ENCODE results near the gene OMG.
A peak's percentile ranks its signal among the peaks of the same experiment; 100 is the strongest.

The OMG gene

GRCh38 chr17:31327534-31328159 is 30.6 kb upstream of the OMG start:
- H3K27ac ChIP-seq, result no peak overlapping the region
- no peaks in the 10 kb centered on the region for H3K36me3 ChIP-seq (ENCODE audit: control insufficient read depth, insufficient read depth, low read length)
- no peaks in the 10 kb centered on the region for H3K9me3 ChIP-seq (ENCODE audit: control insufficient read depth, low read length)
- no peak overlapping the region for H3K4me2 ChIP-seq (ENCODE audit: low read length)
- H3K4me1 ChIP-seq, result no peaks in the 10 kb centered on the region
- no peak overlapping the region for H3K9ac ChIP-seq
- TF ChIP-seq CTCF (IDR thresholded peaks at IDR 0.05), result no peak
- H2AFZ ChIP-seq, result no peak overlapping the region
- H3K79me2 ChIP-seq, result no peaks in the 10 kb centered on the region
- H3K4me3 ChIP-seq (ENCODE audit: low read depth, low read length), result no peak overlapping the region
- H3K27me3 ChIP-seq (ENCODE audit: control insufficient read depth, insufficient read depth, low read length), result no peaks in the 10 kb centered on the region

GRCh38 chr17:31323551-31323950 is 26.5 kb upstream of the OMG start:
- Histone ChIP-seq H3K9me3 (ENCODE audit: control insufficient read depth, low read length) (no peaks in the 10 kb centered on the region), H3K79me2 (no peaks in the 10 kb centered on the region), H2AFZ (no peak overlapping the region), H3K36me3 (ENCODE audit: control insufficient read depth, insufficient read depth, low read length) (no peaks in the 10 kb centered on the region), H3K9ac (no peak overlapping the region), H3K27ac (no peak overlapping the region), H3K4me1 (no peaks in the 10 kb centered on the region), H3K4me3 (ENCODE audit: low read depth, low read length) (no peak overlapping the region), H3K4me2 (ENCODE audit: low read length) (no peak overlapping the region), H3K27me3 (ENCODE audit: control insufficient read depth, insufficient read depth, low read length) (no peaks in the 10 kb centered on the region)
- no peak for TF ChIP-seq CTCF (IDR thresholded peaks at IDR 0.05)

- Histone ChIP-seq H3K9me3 (ENCODE audit: control insufficient read depth, low read length) (no peaks in the 10 kb centered on the region), H3K27ac (no peak overlapping the region), H3K9ac (no peak overlapping the region), H3K4me3 (ENCODE audit: low read depth, low read length) (no peak overlapping the region), H3K27me3 (ENCODE audit: control insufficient read depth, insufficient read depth, low read length) (no peaks in the 10 kb centered on the region), H3K79me2 (no peaks in the 10 kb centered on the region), H3K36me3 (ENCODE audit: control insufficient read depth, insufficient read depth, low read length) (no peaks in the 10 kb centered on the region), H3K4me2 (ENCODE audit: low read length) (no peak overlapping the region), H2AFZ (no peak overlapping the region), H3K4me1 (no peaks in the 10 kb centered on the region)
- no peak for TF ChIP-seq CTCF (IDR thresholded peaks at IDR 0.05)
Measured at GRCh38 chr17:31321966-31322365, 24.9 kb upstream of the OMG start.

GRCh38 chr17:31321481-31321880 is 24.4 kb upstream of the OMG start, which contains the start of gene EVI2A:
Gene EVI2A, minus strand, starts transcription at chr17:31321622. Its CDS starts 2,609 bp downstream, at chr17:31319013.
- TF ChIP-seq CTCF (IDR thresholded peaks at IDR 0.05), result no peak
- Histone ChIP-seq H2AFZ (no peak within 1 kb of the TSS), H3K4me2 (ENCODE audit: low read length) (no peak within 1 kb of the TSS), H3K9me3 (ENCODE audit: control insufficient read depth, low read length) (no peaks in the 10 kb centered on the region), H3K27ac (no peak within 1 kb of the TSS), H3K4me3 (ENCODE audit: low read depth, low read length) (peak within 1 kb of the TSS; percentile 27), H3K4me1 (no peaks in the 10 kb centered on the region), H3K27me3 (ENCODE audit: control insufficient read depth, insufficient read depth, low read length) (no peaks in the 10 kb centered on the region), H3K9ac (no peak within 1 kb of the TSS), H3K36me3 (ENCODE audit: control insufficient read depth, insufficient read depth, low read length) (no peaks in the 10 kb centered on the region), H3K79me2 (no peaks in the 10 kb centered on the region)

GRCh38 chr17:31320791-31321190 is 23.8 kb upstream of the OMG start:
- Histone ChIP-seq H3K4me1 (no peaks in the 10 kb centered on the region), H3K9ac (no peak overlapping the region), H3K4me2 (ENCODE audit: low read length) (no peak overlapping the region), H3K36me3 (ENCODE audit: control insufficient read depth, insufficient read depth, low read length) (no peaks in the 10 kb centered on the region), H3K27ac (no peak overlapping the region), H3K79me2 (no peaks in the 10 kb centered on the region), H2AFZ (no peak overlapping the region), H3K4me3 (ENCODE audit: low read depth, low read length) (peak overlapping the region; percentile 27), H3K27me3 (ENCODE audit: control insufficient read depth, insufficient read depth, low read length) (no peaks in the 10 kb centered on the region), H3K9me3 (ENCODE audit: control insufficient read depth, low read length) (no peaks in the 10 kb centered on the region)
- no peak for TF ChIP-seq CTCF (IDR thresholded peaks at IDR 0.05)
